HG02981 (cell line): ENCODE results near the gene GRM8.
"Not testable (repeated sequence)": the region's sequence is repeated elsewhere in the genome, so short reads cannot be mapped to it uniquely, and the experiment has no call there.

Source experiments
- ATAC-seq: cut with Tn5 transposase; IDR thresholded peaks from one replicate; pipeline ENCODE4 v1.9.1; 2021; ENCODE audit warnings: mild to moderate bottlenecking, moderate library complexity; ENCODE audit not compliant: unreplicated experiment

GRM8 gene

GRCh38 chr7:126685018-126685573, 567.6 kb downstream of the GRM8 start:
- no peak for ATAC-seq

- ATAC-seq: no peak
Measured at GRCh38 chr7:126682176-126682575, 570.6 kb downstream of the GRM8 start.

- ATAC-seq: not testable (repeated sequence)
Measured at GRCh38 chr7:126668762-126669161, 584.0 kb downstream of the GRM8 start.

GRCh38 chr7:126668367-126668752, 584.4 kb downstream of the GRM8 start:
- ATAC-seq: no peak

DNA sequence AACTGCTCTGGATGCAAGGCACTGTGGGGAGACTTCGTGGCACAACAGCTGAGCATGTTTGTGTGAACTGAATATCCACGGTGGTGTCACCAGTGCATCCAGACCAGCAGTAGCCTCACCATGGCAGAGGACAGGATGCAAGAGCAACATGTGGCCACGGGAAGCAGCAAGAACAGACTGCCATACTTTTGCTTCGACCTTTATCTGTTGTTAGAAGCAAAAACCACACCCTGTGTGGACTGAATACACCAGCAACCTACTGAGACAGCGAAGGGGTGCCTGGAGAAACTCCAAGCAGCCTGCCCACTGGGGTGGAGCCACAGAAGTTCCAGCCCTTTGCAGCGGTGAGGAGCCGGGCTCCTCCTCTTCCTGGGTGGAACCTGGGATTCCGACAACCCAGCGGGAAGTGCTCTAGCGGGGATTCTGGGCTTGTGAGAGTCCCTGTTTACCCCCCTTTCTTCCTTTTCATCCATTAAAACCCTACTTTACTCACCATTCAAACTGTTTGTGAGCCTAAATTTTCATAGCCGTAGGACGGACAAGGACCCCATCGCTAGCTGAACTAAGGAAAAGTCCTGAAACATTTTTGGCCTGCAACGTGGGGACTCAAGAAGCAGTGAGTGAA, 584.9 kb downstream of the GRM8 start:
- no peak for ATAC-seq

DNA sequence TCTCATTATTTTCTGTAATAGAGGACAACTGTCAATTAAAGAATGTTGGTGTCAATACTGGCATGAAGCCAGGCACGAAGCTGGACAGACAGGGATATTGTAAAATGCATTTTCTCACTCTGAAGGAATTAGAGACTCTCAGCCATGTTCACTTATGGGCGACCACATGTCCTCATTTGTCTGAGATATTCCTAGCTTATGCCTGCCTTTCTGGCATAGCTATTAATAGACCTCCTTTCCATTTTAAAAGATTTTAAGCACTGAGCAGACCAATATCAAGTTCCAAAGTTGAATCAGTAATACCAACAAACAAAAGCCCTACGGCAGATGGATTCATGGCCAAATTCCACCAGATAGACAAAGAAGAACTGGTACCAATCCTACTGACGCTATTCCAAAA, 589.9 kb downstream of the GRM8 start:
- ATAC-seq: no peak

DNA sequence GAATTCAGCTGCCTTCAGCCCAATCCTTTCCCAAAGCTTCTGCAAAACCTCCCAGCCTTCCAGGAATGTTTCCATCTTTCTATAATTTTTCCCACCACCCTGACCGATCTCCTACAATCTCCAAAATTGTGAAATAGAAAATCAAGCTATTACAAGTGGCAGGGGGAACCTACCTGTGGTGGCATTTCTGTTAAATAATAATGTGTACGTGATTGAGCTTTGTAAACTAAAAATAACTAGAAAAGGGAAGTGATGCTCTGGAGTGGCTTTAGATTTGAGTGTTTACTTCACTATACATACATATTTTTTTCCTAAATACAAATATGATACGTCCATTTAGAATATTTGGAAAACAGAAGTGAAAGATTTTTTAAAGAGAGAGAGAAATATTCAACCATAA, 593.6 kb downstream of the GRM8 start:
- peak; percentile 84 for ATAC-seq

GRCh38 chr7:126658684-126659083, 594.1 kb downstream of the GRM8 start:
- peak; percentile 19 for ATAC-seq

DNA sequence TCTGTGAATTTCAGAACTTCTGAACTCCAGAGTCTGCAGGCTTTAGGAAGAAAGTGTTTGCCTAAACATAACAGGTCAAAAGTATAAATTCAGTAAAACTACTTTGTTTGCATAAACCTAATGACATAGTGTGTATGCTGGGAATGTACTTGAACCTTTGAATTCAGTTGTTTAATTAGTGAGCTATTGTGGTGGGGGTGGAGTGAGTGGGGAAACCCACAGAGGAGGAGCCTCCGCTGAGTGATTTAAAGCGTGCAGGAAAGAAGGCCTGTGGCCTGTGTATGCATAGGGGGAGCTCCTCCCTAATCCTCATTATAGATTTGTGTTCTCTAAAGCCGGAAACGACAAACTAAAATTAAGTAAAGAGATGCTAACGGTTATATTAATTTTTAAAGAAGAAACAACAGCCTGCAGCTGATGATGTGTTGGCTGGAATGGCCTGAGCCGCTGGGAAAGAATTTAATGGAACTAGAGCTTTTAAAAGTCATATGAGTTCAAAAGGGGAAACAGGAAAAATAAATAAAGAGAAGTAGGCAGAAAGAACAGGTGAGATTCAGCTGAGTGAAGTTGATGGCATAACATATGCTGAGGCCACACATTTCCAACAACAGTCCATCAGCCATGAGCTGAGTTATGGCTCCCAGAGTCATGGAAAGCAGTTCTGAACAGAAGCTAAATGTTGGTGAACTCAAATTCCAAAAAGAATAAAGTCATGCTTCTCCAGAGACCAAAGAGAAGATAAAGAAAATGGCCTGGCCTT, 595.0 kb downstream of the GRM8 start:
- ATAC-seq: peak; percentile 80

- no peak for ATAC-seq
Measured at GRCh38 chr7:126657137-126657536, 595.6 kb downstream of the GRM8 start.

DNA sequence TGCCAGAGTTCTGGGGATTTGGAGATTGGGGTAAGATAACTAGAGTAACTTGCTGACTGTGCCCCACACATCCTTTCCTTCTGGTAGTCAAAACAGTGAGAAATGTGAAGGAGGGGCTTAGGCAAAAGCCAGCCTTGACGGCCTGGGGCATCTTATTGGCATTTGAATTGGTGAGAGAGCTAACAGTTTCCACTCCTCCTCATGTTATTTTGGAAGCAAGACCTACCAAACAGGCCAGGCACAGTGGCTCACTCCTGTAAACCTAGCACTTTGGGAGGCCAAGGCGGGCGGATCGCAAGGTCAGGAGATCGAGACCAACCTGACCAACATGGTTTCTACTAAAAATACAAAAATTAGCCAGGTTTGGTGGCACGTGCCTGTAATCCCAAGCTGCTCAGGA, 596.6 kb downstream of the GRM8 start:
- ATAC-seq: no peak

- ATAC-seq: no peak
Measured at GRCh38 chr7:126637538-126637937, 615.2 kb downstream of the GRM8 start.

- no peak for ATAC-seq
Measured at GRCh38 chr7:126635545-126635944, 617.2 kb downstream of the GRM8 start.

- no peak for ATAC-seq
Measured at GRCh38 chr7:126608339-126608776, 644.4 kb downstream of the GRM8 start.

DNA sequence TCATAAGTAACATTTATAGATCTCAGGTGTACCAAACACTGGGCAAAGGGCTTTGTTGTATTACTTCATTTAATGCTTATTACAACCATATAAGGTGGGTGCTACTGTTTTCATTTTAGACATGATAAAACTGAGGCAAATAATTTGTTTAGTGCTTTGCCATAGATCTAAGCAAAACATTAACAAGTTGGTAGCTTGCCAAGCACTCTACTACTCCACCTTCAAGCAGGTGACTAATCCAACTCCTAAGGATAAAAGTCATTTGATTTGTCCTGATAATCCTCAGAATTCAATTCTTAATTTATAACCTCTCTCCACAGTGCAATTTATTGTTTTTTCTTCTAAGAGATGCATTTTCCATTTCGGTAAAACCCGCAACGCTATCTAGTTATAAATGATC, 646.4 kb downstream of the GRM8 start:
- no peak for ATAC-seq

GRCh38 chr7:126605553-126605952, 647.2 kb downstream of the GRM8 start:
- ATAC-seq: no peak

- no peak for ATAC-seq
Measured at GRCh38 chr7:126605056-126605455, 647.7 kb downstream of the GRM8 start.

DNA sequence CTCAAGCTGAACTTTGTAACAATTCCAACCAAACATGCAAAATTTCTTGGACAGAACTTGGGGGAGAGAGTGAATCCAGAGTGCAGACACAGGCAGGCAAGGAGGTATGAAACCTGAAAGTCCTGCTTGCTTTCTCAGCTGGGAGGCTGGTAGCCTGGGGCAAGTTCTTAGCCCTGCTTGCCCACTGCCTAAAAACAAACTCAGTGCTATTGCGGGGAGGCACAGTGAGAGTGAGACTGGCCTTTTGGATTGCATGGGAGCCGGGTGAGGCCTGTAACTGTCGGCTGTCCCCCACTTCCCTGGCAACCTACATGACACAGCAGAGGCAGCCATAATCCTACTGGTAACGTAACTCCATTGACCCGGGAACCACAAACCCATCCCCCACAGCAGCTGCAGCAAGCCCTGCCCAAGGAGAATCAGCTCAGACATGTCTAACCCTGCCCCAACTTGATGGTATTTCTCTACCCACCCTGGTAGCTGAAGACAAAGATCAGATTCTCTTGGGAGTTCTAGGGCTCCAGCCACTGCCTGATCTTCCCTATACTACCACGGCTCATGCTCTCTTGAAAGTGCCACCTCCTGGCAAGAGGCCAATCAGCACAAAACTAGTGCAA, 663.6 kb downstream of the GRM8 start:
- ATAC-seq: no peak

GRCh38 chr7:126578338-126578737, 674.4 kb downstream of the GRM8 start:
- ATAC-seq: no peak

DNA sequence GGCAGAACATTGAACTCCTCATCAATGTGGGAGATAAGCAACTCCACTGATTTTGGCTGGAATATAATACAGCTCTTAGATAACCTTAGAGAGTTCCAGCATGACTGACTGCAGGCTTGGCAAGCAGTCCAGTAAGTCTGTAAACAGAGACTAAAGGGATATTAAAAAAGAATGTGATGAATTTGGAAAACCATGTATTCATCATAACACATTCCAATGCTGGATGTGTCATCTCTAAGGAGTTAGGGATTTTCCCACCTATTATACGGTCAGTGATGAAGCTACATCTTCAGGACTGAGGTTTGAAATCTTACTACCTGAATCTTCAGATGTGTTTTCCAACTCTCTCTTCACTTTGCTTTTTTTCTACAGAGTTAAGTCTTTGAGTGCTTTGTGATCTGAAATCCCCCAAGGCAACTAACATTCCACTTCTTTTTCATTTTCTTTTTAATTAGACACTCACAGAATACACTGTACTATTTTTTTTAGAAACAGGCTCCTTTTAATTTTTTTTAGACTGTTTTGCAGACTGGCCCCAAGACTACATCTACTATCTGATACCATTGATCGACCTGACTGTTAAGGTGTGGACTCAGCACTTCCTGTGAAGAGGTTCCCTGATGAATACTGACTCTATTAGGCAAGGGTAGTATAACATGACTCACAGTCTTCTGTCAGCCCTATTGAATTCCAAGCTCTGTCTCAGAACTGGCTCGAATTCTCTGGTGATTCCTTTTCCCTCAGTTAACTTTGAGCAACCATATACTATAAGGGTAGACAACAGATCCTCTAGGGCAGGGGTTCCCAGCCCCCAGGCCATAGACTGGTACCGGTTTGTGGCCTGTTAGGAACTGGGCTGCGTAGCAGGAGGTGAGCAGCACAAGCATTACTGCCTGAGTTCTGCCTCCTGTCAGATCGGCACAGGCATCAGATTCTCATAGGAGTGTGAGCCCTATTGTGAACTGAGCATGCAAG, 678.2 kb downstream of the GRM8 start:
- no peak for ATAC-seq

DNA sequence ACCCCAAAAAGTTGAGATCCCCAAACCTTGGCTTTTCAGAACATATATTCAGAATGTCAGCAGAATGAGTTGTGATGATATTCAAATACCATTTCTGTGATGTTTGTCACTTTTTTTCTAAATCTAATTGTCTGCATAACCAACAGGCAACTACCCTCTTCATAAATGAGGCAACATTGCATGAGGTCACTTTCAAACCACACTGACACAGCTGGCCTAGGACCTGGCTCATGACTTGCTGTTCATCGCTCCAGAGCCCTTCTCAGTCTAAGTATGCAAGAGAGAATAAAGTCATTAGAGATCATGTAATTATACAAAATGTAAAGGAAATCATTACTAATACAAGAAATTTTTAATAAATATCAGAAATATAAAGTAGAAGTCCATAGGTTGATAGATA, 681.9 kb downstream of the GRM8 start:
- ATAC-seq: peak; percentile 52
